ENCODE data around the gene HAUS7.

Gene HAUS7

GRCh38 chrX:153470411-153471363 lies at the start of gene HAUS7:
TSS of gene HAUS7 (minus strand) at chrX:153470576. CDS start at chrX:153470557, 19 bp downstream.
- H3K4me3 ChIP-seq: peak within 1 kb of the TSS; percentile 72
- DNase-seq (ENCODE audit: low spot score): peak; percentile 94
- TF ChIP-seq CTCF (IDR thresholded peaks at IDR 0.05): peak; percentile 57
- H3K27ac ChIP-seq: peak within 1 kb of the TSS; percentile 32 to 75

- Histone ChIP-seq H3K27ac (no peak overlapping the region), H3K4me3 (no peak overlapping the region)
- no peak for DNase-seq (ENCODE audit: low spot score)
- TF ChIP-seq CTCF (IDR thresholded peaks at IDR 0.05): no peak
Observed at GRCh38 chrX:153519569-153520286, 49.4 kb upstream of the HAUS7 start.

GRCh38 chrX:153517946-153518834 lies 47.8 kb upstream of the HAUS7 start:
- Histone ChIP-seq H3K4me3 (peak overlapping the region; percentile 21), H3K27ac (no peak overlapping the region)
- DNase-seq (ENCODE audit: low spot score): no peak
- TF ChIP-seq CTCF (IDR thresholded peaks at IDR 0.05): no peak

- DNase-seq (ENCODE audit: low spot score): no peak
- Histone ChIP-seq H3K27ac (no peak within 1 kb of the TSS), H3K4me3 (peak within 1 kb of the TSS; percentile 21)
- no peak for TF ChIP-seq CTCF (IDR thresholded peaks at IDR 0.05)
Observed at GRCh38 chrX:153517423-153517822, 47.0 kb upstream of the HAUS7 start, which contains the start of gene ATP2B3. TSS of gene ATP2B3 (plus strand) at chrX:153517642. CDS start at chrX:153536248, 18,606 bp downstream.

GRCh38 chrX:153516073-153516472 lies 45.7 kb upstream of the HAUS7 start:
- TF ChIP-seq CTCF (IDR thresholded peaks at IDR 0.05): no peak
- Histone ChIP-seq H3K27ac (no peak overlapping the region), H3K4me3 (no peak overlapping the region)
- no peak for DNase-seq (ENCODE audit: low spot score)

GRCh38 chrX:153515435-153515834 lies 45.1 kb upstream of the HAUS7 start:
- TF ChIP-seq CTCF (IDR thresholded peaks at IDR 0.05): no peak
- H3K4me3 ChIP-seq: no peak overlapping the region
- no peak overlapping the region for H3K27ac ChIP-seq
- no peak for DNase-seq (ENCODE audit: low spot score)

Measured in coronary artery (tissue), 2 donors.